Thoracic aorta (tissue), 2 donors: Measurements from ENCODE around the gene ATP2B1. TPM values are rescaled to one million over a fixed set of nuclear protein-coding genes. Genes with fewer than 3 reads are reported as not detected.

Experiments
- ATAC-seq: fragments of 150-250 bp; one replicate; pipeline ENCODE4 v1.8.0; 2017; ENCODE audit warnings: low read depth; ENCODE audit not compliant: insufficient number of reproducible peaks, low FRiP score
- DNase-seq: peaks from one replicate; pipeline ENCODE4 v3.0.0-alpha.2; 2020; ENCODE audit warnings: low spot score
- H3K27ac ChIP-seq, 2 donors: fragments of 200-600 bp; sonication (generic); 1 replicate in 1 of 2; 2 replicates in 1 of 2; pipeline ENCODE4 v1.5.1; 2016; ENCODE audit warnings: mild to moderate bottlenecking in 2 of 2, moderate library complexity in 2 of 2
- H3K27me3 ChIP-seq: fragments of 200-600 bp; sonication (generic); replicated peaks from 2 replicates; pipeline ENCODE4 v1.6.0; 2016; ENCODE audit warnings: mild to moderate bottlenecking; ENCODE audit not compliant: insufficient read depth
- H3K36me3 ChIP-seq: fragments of 200-600 bp; sonication (generic); one replicate; pipeline ENCODE4 v1.5.1; 2016
- H3K4me1 ChIP-seq, 2 donors: fragments of 200-600 bp; sonication (generic); 1 replicate in 1 of 2; 2 replicates in 1 of 2; pipeline versions ENCODE4 v1.5.1 to v1.6.0; 2016; ENCODE audit warnings: low read depth in 2 of 2, mild to moderate bottlenecking in 1 of 2; ENCODE audit not compliant: control insufficient read depth in 1 of 2
- H3K4me3 ChIP-seq: fragments of 200-600 bp; sonication (generic); 2 replicates; pipeline ENCODE4 v1.5.1; 2016; ENCODE audit warnings: mild to moderate bottlenecking
- H3K9me3 ChIP-seq: fragments of 200-600 bp; sonication (generic); 2 replicates; pipeline ENCODE4 v1.5.1; 2016
- CTCF ChIP-seq: fragments of 200-600 bp; sonication (generic); IDR thresholded peaks from one replicate; pipeline ENCODE4 v1.5.1; 2019; ENCODE audit warnings: antibody characterized with exemption
- total RNA-seq, 2 donors: library from RNA; depleted of rRNA; stranded (reverse); fragments of >200 nt; gene quantifications; one replicate each; pipeline versions ENCODE4 v1.1.0 to v1.2.3, GENCODE V29; 2016

ATP2B1 gene
- total RNA-seq, 2 donors from 2014 or later, result 17.7 to 21.2 TPM

DNA sequence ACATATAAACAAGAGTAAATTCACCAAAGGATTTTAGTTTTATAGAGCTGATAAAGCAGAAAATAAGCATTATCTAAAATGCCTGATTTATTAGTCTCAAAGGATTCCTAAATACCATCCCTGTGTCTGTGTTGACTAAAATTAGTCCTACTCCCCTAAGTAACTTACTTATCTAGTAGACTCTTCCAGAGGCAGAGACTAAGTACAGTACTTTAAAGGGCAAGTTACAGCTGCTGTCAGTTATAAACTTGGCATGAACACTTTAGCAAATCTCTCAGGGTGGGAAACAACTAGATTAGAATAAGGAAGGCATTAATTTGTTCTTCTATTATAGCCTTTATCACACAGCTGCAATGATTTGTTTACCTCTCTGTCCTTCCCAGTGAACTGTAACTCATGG lies 46.0 kb downstream of the ATP2B1 start:
- no peak for TF ChIP-seq CTCF
- Histone ChIP-seq H3K27me3 (no peaks in the 10 kb centered on the region), H3K27ac (no peak overlapping the region), H3K4me1 (peaks cover 0 to 5% of the 10 kb centered on the region in 2 donors), H3K4me3 (no peak overlapping the region), H3K36me3 (no peaks in the 10 kb centered on the region), H3K9me3 (no peaks in the 10 kb centered on the region)
- DNase-seq (no peak), ATAC-seq (no peak)

- Histone ChIP-seq H3K27me3 (no peaks in the 10 kb centered on the region), H3K36me3 (no peaks in the 10 kb centered on the region), H3K27ac (no peak overlapping the region), H3K9me3 (no peaks in the 10 kb centered on the region), H3K4me3 (no peak overlapping the region), H3K4me1 (peaks cover 0 to 5% of the 10 kb centered on the region in 2 donors)
- no peak for TF ChIP-seq CTCF
- no peak for ATAC-seq
- no peak for DNase-seq
Observed at GRCh38 chr12:89661706-89662330, 46.8 kb downstream of the ATP2B1 start.

GRCh38 chr12:89657739-89658138 lies 50.9 kb downstream of the ATP2B1 start:
- Histone ChIP-seq H3K4me1 (peaks cover 0 to 4% of the 10 kb centered on the region in 2 donors), H3K9me3 (no peaks in the 10 kb centered on the region), H3K27ac (no peak overlapping the region), H3K4me3 (no peak overlapping the region), H3K36me3 (no peaks in the 10 kb centered on the region), H3K27me3 (no peaks in the 10 kb centered on the region)
- DNase-seq, result no peak
- TF ChIP-seq CTCF, result no peak
- ATAC-seq, result no peak

- no peak for DNase-seq
- Histone ChIP-seq H3K4me3 (no peak overlapping the region), H3K36me3 (no peaks in the 10 kb centered on the region), H3K4me1 (peaks cover 0 to 4% of the 10 kb centered on the region in 2 donors), H3K27ac (no peak overlapping the region), H3K9me3 (no peaks in the 10 kb centered on the region), H3K27me3 (no peaks in the 10 kb centered on the region)
- no peak for ATAC-seq
- no peak for TF ChIP-seq CTCF
Observed at GRCh38 chr12:89657066-89657465, 51.6 kb downstream of the ATP2B1 start.

- Histone ChIP-seq H3K9me3 (no peaks in the 10 kb centered on the region), H3K27me3 (no peaks in the 10 kb centered on the region), H3K36me3 (no peaks in the 10 kb centered on the region), H3K27ac (no peak overlapping the region), H3K4me1 (peaks cover 0 to 4% of the 10 kb centered on the region in 2 donors), H3K4me3 (no peak overlapping the region)
- no peak for TF ChIP-seq CTCF
- DNase-seq, result no peak
- ATAC-seq, result no peak
Observed at GRCh38 chr12:89655841-89656240, 52.8 kb downstream of the ATP2B1 start.
